Cerebellar nuclear complex (tissue), 1 donor: Measurements from ENCODE around the gene AP3B1.
"Not testable (repeated sequence)": the region's sequence is repeated elsewhere in the genome, so short reads cannot be mapped to it uniquely, and the experiment has no call there.

Source experiments
- DNase-seq, 2 experiments: peaks; one replicate each; lab custom pipeline; 2025; lab: John Stamatoyannopoulos, UW

Gene AP3B1

GRCh38 chr5:78243639-78244038 is 50.9 kb downstream of the AP3B1 start:
- DNase-seq, result no peak

GRCh38 chr5:78243091-78243490 is 51.4 kb downstream of the AP3B1 start:
- DNase-seq, result no peak

- no peak for DNase-seq
Observed at GRCh38 chr5:78242001-78242400, 52.5 kb downstream of the AP3B1 start.

GRCh38 chr5:78237911-78238310 is 56.6 kb downstream of the AP3B1 start:
- DNase-seq, result no peak

GRCh38 chr5:78236046-78236445 is 58.5 kb downstream of the AP3B1 start:
- DNase-seq, result no peak

- DNase-seq, result no peak
Observed at GRCh38 chr5:78235289-78235688, 59.2 kb downstream of the AP3B1 start.

GRCh38 chr5:78234804-78235203 is 59.7 kb downstream of the AP3B1 start:
- no peak for DNase-seq

- no peak for DNase-seq
Observed at GRCh38 chr5:78232163-78232562, 62.3 kb downstream of the AP3B1 start.

- no peak for DNase-seq
Observed at GRCh38 chr5:78224358-78224757, 70.1 kb downstream of the AP3B1 start.

GRCh38 chr5:78221964-78222451 is 72.5 kb downstream of the AP3B1 start:
- no peak for DNase-seq

GRCh38 chr5:78221467-78221866 is 73.0 kb downstream of the AP3B1 start:
- DNase-seq, result no peak

- DNase-seq, result no peak
Observed at GRCh38 chr5:78215972-78216371, 78.5 kb downstream of the AP3B1 start.

GRCh38 chr5:78215565-78215964 is 78.9 kb downstream of the AP3B1 start:
- DNase-seq, result no peak

- no peak for DNase-seq
Observed at GRCh38 chr5:78213799-78214198, 80.7 kb downstream of the AP3B1 start.

GRCh38 chr5:78211052-78211451 is 83.4 kb downstream of the AP3B1 start:
- DNase-seq, result no peak

GRCh38 chr5:78204241-78204640 is 90.3 kb downstream of the AP3B1 start:
- no peak for DNase-seq

- no peak for DNase-seq
Observed at GRCh38 chr5:78203815-78204214, 90.7 kb downstream of the AP3B1 start.

GRCh38 chr5:78190402-78190801 is 104.1 kb downstream of the AP3B1 start:
- DNase-seq, result no peak

- not testable (repeated sequence) for DNase-seq
Observed at GRCh38 chr5:78188681-78189080, 105.8 kb downstream of the AP3B1 start.

- no peak for DNase-seq
Observed at GRCh38 chr5:78187172-78187571, 107.3 kb downstream of the AP3B1 start.

- no peak for DNase-seq
Observed at GRCh38 chr5:78182838-78183237, 111.7 kb downstream of the AP3B1 start.

- DNase-seq, result no peak
Observed at GRCh38 chr5:78178356-78178755, 116.1 kb downstream of the AP3B1 start.

GRCh38 chr5:78170335-78170734 is 124.2 kb downstream of the AP3B1 start:
- DNase-seq, result not testable (repeated sequence)

- DNase-seq, result no peak
Observed at GRCh38 chr5:78162253-78162862, 132.1 kb downstream of the AP3B1 start.
